HepG2 (cell line): ENCODE measurements around the gene ATRN.

ENCODE experiments used
- CCDC6 ChIP-seq: sonication (generic); formaldehyde crosslinking; IDR thresholded peaks from 2 replicates; pipeline ENCODE4 v1.8.1; 2022; ENCODE audit warnings: mild to moderate bottlenecking, missing genetic modification reagents, moderate library complexity
- FIP1L1 ChIP-seq: fragments of 200-400 bp; formaldehyde crosslinking; IDR thresholded peaks from 2 replicates; pipeline ENCODE4 v1.6.1; 2018; ENCODE audit warnings: low read depth, mild to moderate bottlenecking, low read length, moderate library complexity, borderline replicate concordance; ENCODE audit not compliant: insufficient read depth
- HNRNPK ChIP-seq: fragments of 200-400 bp; formaldehyde crosslinking; IDR thresholded peaks from 2 replicates; pipeline ENCODE4 v1.6.1; 2018; ENCODE audit warnings: low read length, low read depth, moderate library complexity, mild to moderate bottlenecking; ENCODE audit not compliant: poor library complexity, severe bottlenecking
- JUND ChIP-seq: sonication (generic); formaldehyde crosslinking; IDR thresholded peaks from 2 replicates; pipeline ENCODE4 v1.8.0; 2022; ENCODE audit warnings: mild to moderate bottlenecking, missing genetic modification reagents
- KLF9 ChIP-seq: IDR thresholded peaks from 2 replicates; pipeline ENCODE4 v1.6.1; 2016; ENCODE audit warnings: low read depth
- POLR2AphosphoS5 ChIP-seq: IDR thresholded peaks from 2 replicates; pipeline ENCODE4 v1.6.1; 2012; ENCODE audit warnings: low read depth, low read length
- U2AF1 ChIP-seq: fragments of 200-400 bp; formaldehyde crosslinking; optimal IDR thresholded peaks from 2 replicates; pipeline ENCODE3; 2017; ENCODE audit warnings: mild to moderate bottlenecking, low read depth, low read length
- ZNF24 ChIP-seq: fragments of 450-650 bp; IDR thresholded peaks from 2 replicates; pipeline ENCODE4 v1.6.1; 2017; ENCODE audit warnings: antibody characterized with exemption, mild to moderate bottlenecking
- ZSCAN29 ChIP-seq: sonication (generic); formaldehyde crosslinking; conservative IDR thresholded peaks from 2 replicates; pipeline ENCODE4 v1.4.0; 2020; ENCODE audit warnings: mild to moderate bottlenecking, missing genetic modification reagents
- TF ChIP-seq, protein P1 (sequence below): sonication (generic); formaldehyde crosslinking; IDR thresholded peaks from 2 replicates; pipeline ENCODE4 v1.5.0; 2020; ENCODE audit warnings: mild to moderate bottlenecking, missing genetic modification reagents, moderate library complexity

DNA sequence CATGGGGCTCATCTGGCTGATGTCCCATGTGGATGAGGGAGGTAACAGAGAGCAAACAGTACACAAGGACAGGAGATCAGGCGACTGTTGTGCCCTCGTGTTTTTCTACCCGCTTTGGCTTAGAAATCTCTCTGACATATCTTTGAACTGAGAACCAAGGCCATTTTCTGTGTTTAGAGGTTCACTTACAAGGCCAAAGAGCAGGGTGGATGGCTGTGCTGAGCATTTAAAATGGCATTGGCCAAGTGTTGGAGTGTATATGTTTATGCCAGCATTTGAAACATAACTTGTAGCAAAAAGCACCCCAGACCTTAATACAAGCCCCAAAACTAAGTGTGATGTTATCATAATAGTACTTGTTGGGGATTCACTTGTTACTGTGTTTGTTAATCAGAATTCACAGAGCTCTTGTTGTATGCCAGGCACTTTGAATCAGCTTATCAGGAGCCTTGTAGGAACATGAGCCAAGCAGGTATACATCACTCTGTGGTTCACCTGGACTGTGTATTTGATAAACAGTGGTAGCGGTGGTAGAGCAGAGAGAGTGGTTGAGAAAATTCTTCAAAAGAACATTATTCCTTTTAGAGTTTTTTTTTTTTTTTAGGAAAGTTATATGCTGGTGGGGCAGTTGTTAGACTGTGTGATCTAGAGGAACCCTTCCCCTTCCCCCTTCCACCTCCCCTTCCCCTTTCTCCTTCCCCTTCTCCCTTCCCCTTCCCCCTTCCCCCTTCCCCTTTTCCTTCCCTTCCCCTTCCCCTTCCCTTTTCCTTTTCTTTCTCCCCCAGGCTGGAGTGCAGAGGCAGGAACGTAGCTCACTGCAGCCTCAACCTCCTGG, 71.3 kb downstream of the ATRN start:
- TF ChIP-seq CCDC6 (0 out of 2 replicates have a peak, but pooled peaks have one; percentile 8), KLF9 (CRISPR knock-in tag) (peak; percentile 90), HNRNPK (peak; percentile 95), POLR2AphosphoS5 (no peak), FIP1L1 (no peak), ZNF24 (no peak), ZSCAN29 (peak; percentile 97), JUND (CRISPR knock-in tag) (no peak; the same call in 1 of the 2 replicates), U2AF1 (no peak)
- TF ChIP-seq, protein P1, sequence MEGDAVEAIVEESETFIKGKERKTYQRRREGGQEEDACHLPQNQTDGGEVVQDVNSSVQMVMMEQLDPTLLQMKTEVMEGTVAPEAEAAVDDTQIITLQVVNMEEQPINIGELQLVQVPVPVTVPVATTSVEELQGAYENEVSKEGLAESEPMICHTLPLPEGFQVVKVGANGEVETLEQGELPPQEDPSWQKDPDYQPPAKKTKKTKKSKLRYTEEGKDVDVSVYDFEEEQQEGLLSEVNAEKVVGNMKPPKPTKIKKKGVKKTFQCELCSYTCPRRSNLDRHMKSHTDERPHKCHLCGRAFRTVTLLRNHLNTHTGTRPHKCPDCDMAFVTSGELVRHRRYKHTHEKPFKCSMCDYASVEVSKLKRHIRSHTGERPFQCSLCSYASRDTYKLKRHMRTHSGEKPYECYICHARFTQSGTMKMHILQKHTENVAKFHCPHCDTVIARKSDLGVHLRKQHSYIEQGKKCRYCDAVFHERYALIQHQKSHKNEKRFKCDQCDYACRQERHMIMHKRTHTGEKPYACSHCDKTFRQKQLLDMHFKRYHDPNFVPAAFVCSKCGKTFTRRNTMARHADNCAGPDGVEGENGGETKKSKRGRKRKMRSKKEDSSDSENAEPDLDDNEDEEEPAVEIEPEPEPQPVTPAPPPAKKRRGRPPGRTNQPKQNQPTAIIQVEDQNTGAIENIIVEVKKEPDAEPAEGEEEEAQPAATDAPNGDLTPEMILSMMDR (CRISPR knock-in tag) = no peak; the same call in 1 of the 2 replicates
